HL-60 (cell line): Measurements from ENCODE around the gene TUBB3.

Source experiments
- POLR2AphosphoS5 ChIP-seq: IDR thresholded peaks from 2 replicates; pipeline ENCODE4 v1.6.1; 2012; ENCODE audit warnings: low read depth
- SPI1 ChIP-seq: IDR thresholded peaks from 2 replicates; pipeline ENCODE4 v1.6.1; 2012; ENCODE audit warnings: low read depth, mild to moderate bottlenecking, borderline replicate concordance
- TF ChIP-seq, protein P1 (sequence below): IDR thresholded peaks from one replicate; pipeline ENCODE4 v1.5.1; 2011; ENCODE audit warnings: low read length, control low read depth, inconsistent platforms; ENCODE audit not compliant: insufficient read depth
- TF ChIP-seq, protein P2 (sequence below): IDR thresholded peaks from 2 replicates; pipeline ENCODE4 v1.6.1; 2012; ENCODE audit warnings: low read depth; ENCODE audit not compliant: insufficient replicate concordance

GRCh38 chr16:89984216-89984615, 61.1 kb downstream of the TUBB3 start:
- TF ChIP-seq, protein P1, sequence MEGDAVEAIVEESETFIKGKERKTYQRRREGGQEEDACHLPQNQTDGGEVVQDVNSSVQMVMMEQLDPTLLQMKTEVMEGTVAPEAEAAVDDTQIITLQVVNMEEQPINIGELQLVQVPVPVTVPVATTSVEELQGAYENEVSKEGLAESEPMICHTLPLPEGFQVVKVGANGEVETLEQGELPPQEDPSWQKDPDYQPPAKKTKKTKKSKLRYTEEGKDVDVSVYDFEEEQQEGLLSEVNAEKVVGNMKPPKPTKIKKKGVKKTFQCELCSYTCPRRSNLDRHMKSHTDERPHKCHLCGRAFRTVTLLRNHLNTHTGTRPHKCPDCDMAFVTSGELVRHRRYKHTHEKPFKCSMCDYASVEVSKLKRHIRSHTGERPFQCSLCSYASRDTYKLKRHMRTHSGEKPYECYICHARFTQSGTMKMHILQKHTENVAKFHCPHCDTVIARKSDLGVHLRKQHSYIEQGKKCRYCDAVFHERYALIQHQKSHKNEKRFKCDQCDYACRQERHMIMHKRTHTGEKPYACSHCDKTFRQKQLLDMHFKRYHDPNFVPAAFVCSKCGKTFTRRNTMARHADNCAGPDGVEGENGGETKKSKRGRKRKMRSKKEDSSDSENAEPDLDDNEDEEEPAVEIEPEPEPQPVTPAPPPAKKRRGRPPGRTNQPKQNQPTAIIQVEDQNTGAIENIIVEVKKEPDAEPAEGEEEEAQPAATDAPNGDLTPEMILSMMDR = no peak
- TF ChIP-seq SPI1 = no peak
- no peak for TF ChIP-seq POLR2AphosphoS5
- TF ChIP-seq, protein P2, sequence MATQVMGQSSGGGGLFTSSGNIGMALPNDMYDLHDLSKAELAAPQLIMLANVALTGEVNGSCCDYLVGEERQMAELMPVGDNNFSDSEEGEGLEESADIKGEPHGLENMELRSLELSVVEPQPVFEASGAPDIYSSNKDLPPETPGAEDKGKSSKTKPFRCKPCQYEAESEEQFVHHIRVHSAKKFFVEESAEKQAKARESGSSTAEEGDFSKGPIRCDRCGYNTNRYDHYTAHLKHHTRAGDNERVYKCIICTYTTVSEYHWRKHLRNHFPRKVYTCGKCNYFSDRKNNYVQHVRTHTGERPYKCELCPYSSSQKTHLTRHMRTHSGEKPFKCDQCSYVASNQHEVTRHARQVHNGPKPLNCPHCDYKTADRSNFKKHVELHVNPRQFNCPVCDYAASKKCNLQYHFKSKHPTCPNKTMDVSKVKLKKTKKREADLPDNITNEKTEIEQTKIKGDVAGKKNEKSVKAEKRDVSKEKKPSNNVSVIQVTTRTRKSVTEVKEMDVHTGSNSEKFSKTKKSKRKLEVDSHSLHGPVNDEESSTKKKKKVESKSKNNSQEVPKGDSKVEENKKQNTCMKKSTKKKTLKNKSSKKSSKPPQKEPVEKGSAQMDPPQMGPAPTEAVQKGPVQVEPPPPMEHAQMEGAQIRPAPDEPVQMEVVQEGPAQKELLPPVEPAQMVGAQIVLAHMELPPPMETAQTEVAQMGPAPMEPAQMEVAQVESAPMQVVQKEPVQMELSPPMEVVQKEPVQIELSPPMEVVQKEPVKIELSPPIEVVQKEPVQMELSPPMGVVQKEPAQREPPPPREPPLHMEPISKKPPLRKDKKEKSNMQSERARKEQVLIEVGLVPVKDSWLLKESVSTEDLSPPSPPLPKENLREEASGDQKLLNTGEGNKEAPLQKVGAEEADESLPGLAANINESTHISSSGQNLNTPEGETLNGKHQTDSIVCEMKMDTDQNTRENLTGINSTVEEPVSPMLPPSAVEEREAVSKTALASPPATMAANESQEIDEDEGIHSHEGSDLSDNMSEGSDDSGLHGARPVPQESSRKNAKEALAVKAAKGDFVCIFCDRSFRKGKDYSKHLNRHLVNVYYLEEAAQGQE = no peak
